PC-9 (cell line): Measurements from ENCODE around the gene CDCA7L.

Experiments
- CTCF ChIP-seq: fragments of 200-600 bp; sonication (generic); conservative IDR thresholded peaks from 2 replicates; pipeline ENCODE4 v1.6.1; 2017; ENCODE audit warnings: mixed run types, antibody characterized with exemption, mild to moderate bottlenecking, moderate library complexity
- EZH2 ChIP-seq: fragments of 200-600 bp; sonication (generic); IDR thresholded peaks from 2 replicates; pipeline ENCODE4 v1.8.0; 2017; ENCODE audit warnings: antibody characterized with exemption, low read depth

GRCh38 chr7:21939858-21940372 is 5.8 kb downstream of the CDCA7L start:
- TF ChIP-seq CTCF (no peak), EZH2 (no peak)
